Gastroesophageal sphincter (tissue), 3 donors: ENCODE measurements around the gene PGM3.

Experiments
- CTCF ChIP-seq, 4 experiments: fragments of 200-600 bp in 2 of 4; fragments of 450-650 bp in 2 of 4; sonication (generic) in 1 of 4; IDR thresholded peaks; one replicate each; pipeline ENCODE4 v1.5.1; 2017 to 2019; ENCODE audit warnings: antibody characterized with exemption in 4 of 4, mild to moderate bottlenecking in 2 of 4, moderate library complexity in 2 of 4
- EP300 ChIP-seq: sonication (generic); formaldehyde crosslinking; IDR thresholded peaks from one replicate; pipeline ENCODE4 v1.6.1; 2017; ENCODE audit warnings: antibody characterized with exemption, mild to moderate bottlenecking

GRCh38 chr6:83127258-83127657 lies 65.8 kb downstream of the PGM3 start:
- TF ChIP-seq EP300 (no peak), CTCF (IDR thresholded peaks at IDR 0.05) (no peak)
